ENCODE results near the gene SIGLEC6.

SIGLEC6 gene

GRCh38 chr19:51473009-51473707 is 58.3 kb downstream of the SIGLEC6 start:
- no peak for DNase-seq (ENCODE audit: low spot score)

- DNase-seq (ENCODE audit: low spot score), result no peak
These were observed 58.9 kb downstream of the SIGLEC6 start for GRCh38 chr19:51472607-51473006.

- no peak for DNase-seq (ENCODE audit: low spot score)
These were observed 59.9 kb downstream of the SIGLEC6 start for GRCh38 chr19:51471527-51471926.

GRCh38 chr19:51470966-51471365 is 60.5 kb downstream of the SIGLEC6 start:
- DNase-seq (ENCODE audit: low spot score), result no peak

GRCh38 chr19:51469629-51470028 is 61.8 kb downstream of the SIGLEC6 start:
- no peak for DNase-seq (ENCODE audit: low spot score)

- no peak for DNase-seq (ENCODE audit: low spot score)
These were observed 62.3 kb downstream of the SIGLEC6 start for GRCh38 chr19:51469162-51469561.

GRCh38 chr19:51468545-51468920 is 62.9 kb downstream of the SIGLEC6 start:
- no peak for DNase-seq (ENCODE audit: low spot score)

GRCh38 chr19:51467864-51468544 is 63.5 kb downstream of the SIGLEC6 start:
- no peak for DNase-seq (ENCODE audit: low spot score)
